ENCODE results near the gene WDR70. TPM values are rescaled to one million over a fixed set of nuclear protein-coding genes. Genes with fewer than 3 reads are reported as not detected.

WDR70 gene
- total and polyA plus RNA-seq, 10 of the 15 experiments (the other 5 are each of a cell fraction or from before 2014, with no cell fraction given): 10.9 to 33.6 (median 29.1) TPM

DNA sequence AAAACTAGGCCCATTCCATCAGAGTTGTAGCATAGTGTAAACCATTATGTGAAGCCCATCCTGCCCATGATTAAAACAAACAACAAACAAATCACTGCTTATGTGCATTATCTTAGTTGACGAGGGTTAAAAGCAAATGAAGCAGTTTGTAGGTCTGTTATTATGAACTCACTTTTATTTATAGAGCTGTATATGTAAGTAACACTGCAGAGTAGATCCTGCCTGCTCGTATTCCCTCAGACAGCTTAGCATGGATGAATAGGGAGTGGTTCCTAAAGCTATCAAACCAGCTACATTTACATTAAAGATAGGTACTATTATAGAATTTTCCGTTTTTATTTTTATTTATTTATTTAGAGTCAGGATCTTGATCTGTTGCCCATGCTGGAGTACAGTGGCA lies 348.1 kb downstream of the WDR70 start:
- CTCF ChIA-PET: interaction anchor here (0.7 to 3.0 kb wide), 2 partner anchors 9 to 10 kb away, joined by 3 to 14 read pairs; no protein-coding TSS in a partner anchor
- no peak for ATAC-seq
- SMC1A ChIA-PET (ENCODE audit: uncharacterized antibody, unreplicated experiment): interaction anchor here (1.0 kb wide), 1 partner anchor 416 kb away, joined by 3 read pairs; no protein-coding TSS in a partner anchor
- FAIRE-seq: no peak
- TF ChIP-seq SUZ12 (IDR thresholded peaks at IDR 0.05; ENCODE audit: unreplicated experiment) (no peak), RUNX3 (IDR thresholded peaks at IDR 0.05; ENCODE audit: low read length) (no peak), CBX5 (IDR thresholded peaks at IDR 0.05; ENCODE audit: low read depth) (no peak)
- RAD21 ChIA-PET (ENCODE audit: unreplicated experiment): interaction anchor here (1.2 kb wide), 2 partner anchors 11 to 13 kb away, joined by 3 to 4 read pairs; no protein-coding TSS in a partner anchor
- POLR2A ChIA-PET: no interaction called here
- no TSS peak for BruUV-seq (replicated peaks)
- no peaks in the 10 kb centered on the region for H3K9me3 ChIP-seq (replicated peaks; ENCODE audit: control insufficient read depth, insufficient read depth, low read length)
- H3K27me3 ChIP-seq (replicated peaks in 1 of 2; ENCODE audit: control insufficient read depth in 2 of 2, insufficient read depth in 2 of 2, low read length in 1 of 2): no peaks in the 10 kb centered on the region
- H3K36me3 ChIP-seq (ENCODE audit: control insufficient read depth in 2 of 2, insufficient read depth in 2 of 2, low read length in 1 of 2): peaks cover 0 to 4% of the 10 kb centered on the region in 2 experiments; a peak in 1 of 4 replicates
- no peak overlapping the region for H3K4me2 ChIP-seq (ENCODE audit: control insufficient read depth, insufficient read depth)
- peaks cover 5% of the 10 kb centered on the region for H3K4me1 ChIP-seq (ENCODE audit: control insufficient read depth, insufficient read depth, low read length)
- no peak overlapping the region for H3K9ac ChIP-seq (ENCODE audit: control insufficient read depth, insufficient read depth, low read length)
- H2AFZ ChIP-seq (ENCODE audit: control insufficient read depth, low read depth, low read length): no peak overlapping the region
- DNase-seq (ENCODE audit: low read depth, low spot score): no peak
- H4K20me1 ChIP-seq (ENCODE audit: control insufficient read depth, insufficient read depth): no peaks in the 10 kb centered on the region
- H3K79me2 ChIP-seq (ENCODE audit: control insufficient read depth, insufficient read depth, low read length): no peaks in the 10 kb centered on the region
- no peak overlapping the region for H3K4me3 ChIP-seq
- WGBS (ENCODE audit: insufficient coverage, insufficient replicate concordance, low lambda C conversion rate, missing lambda C conversion rate): 93% methylated on average over 3 of the region's 3 CpGs
- in situ Hi-C loops (cut with MboI): no loop called here
- no peak overlapping the region for H3K27ac ChIP-seq (ENCODE audit: control insufficient read depth, insufficient read depth)
- intact Hi-C loops (cut with micrococcal nuclease; ENCODE audit: unreplicated experiment): loop anchor here (10.0 kb wide), 1 partner anchor 312 kb away; no protein-coding TSS in a partner anchor

DNA sequence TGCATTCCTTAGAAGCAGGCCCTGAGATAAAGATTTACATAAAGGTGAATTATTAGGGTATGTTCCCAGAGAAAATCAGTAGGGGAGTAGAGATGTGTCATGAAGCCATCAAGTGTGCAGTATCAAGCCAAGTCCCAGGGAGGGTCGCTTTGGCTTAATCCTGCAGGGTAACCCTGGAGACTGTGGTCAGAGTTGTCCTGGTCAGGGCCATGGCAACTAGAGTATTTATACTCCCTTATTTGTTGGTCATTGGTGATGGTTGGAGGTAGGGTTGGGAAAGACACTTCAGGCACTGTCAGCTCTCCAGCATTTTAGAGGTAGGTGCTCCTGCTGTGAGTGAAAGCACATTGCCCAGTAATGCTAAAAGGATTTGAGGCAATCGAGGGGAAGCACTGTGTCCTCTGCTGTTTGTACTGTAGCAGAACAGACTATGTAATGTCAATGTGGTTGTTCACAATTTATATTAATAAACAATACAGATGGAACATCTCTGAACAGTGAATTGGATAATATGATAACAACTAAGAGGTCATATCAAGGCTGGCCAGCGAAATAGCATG lies 351.9 kb downstream of the WDR70 start:
- TF ChIP-seq NBN (IDR thresholded peaks at IDR 0.05) (no peak), POLR2AphosphoS2 (IDR thresholded peaks at IDR 0.05; ENCODE audit: low read depth, low read length) (no peak), EGR1 (IDR thresholded peaks at IDR 0.05; ENCODE audit: borderline replicate concordance in 1 of 2, low read depth in 2 of 2, low read length in 2 of 2) (no peak), NFYB (IDR thresholded peaks at IDR 0.05; ENCODE audit: insufficient read depth, low read depth, low read length) (no peak), CHD2 (IDR thresholded peaks at IDR 0.05; ENCODE audit: borderline replicate concordance, low read depth, low read length) (no peak)
- TF ChIP-seq, protein P1, sequence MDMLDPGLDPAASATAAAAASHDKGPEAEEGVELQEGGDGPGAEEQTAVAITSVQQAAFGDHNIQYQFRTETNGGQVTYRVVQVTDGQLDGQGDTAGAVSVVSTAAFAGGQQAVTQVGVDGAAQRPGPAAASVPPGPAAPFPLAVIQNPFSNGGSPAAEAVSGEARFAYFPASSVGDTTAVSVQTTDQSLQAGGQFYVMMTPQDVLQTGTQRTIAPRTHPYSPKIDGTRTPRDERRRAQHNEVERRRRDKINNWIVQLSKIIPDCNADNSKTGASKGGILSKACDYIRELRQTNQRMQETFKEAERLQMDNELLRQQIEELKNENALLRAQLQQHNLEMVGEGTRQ (IDR thresholded peaks at IDR 0.05; ENCODE audit: borderline replicate concordance, low read depth, low read length): no peak
- TF ChIP-seq, protein P2, sequence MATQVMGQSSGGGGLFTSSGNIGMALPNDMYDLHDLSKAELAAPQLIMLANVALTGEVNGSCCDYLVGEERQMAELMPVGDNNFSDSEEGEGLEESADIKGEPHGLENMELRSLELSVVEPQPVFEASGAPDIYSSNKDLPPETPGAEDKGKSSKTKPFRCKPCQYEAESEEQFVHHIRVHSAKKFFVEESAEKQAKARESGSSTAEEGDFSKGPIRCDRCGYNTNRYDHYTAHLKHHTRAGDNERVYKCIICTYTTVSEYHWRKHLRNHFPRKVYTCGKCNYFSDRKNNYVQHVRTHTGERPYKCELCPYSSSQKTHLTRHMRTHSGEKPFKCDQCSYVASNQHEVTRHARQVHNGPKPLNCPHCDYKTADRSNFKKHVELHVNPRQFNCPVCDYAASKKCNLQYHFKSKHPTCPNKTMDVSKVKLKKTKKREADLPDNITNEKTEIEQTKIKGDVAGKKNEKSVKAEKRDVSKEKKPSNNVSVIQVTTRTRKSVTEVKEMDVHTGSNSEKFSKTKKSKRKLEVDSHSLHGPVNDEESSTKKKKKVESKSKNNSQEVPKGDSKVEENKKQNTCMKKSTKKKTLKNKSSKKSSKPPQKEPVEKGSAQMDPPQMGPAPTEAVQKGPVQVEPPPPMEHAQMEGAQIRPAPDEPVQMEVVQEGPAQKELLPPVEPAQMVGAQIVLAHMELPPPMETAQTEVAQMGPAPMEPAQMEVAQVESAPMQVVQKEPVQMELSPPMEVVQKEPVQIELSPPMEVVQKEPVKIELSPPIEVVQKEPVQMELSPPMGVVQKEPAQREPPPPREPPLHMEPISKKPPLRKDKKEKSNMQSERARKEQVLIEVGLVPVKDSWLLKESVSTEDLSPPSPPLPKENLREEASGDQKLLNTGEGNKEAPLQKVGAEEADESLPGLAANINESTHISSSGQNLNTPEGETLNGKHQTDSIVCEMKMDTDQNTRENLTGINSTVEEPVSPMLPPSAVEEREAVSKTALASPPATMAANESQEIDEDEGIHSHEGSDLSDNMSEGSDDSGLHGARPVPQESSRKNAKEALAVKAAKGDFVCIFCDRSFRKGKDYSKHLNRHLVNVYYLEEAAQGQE (IDR thresholded peaks at IDR 0.05; ENCODE audit: low read depth, low read length): no peak
- TF ChIP-seq, protein P3, sequence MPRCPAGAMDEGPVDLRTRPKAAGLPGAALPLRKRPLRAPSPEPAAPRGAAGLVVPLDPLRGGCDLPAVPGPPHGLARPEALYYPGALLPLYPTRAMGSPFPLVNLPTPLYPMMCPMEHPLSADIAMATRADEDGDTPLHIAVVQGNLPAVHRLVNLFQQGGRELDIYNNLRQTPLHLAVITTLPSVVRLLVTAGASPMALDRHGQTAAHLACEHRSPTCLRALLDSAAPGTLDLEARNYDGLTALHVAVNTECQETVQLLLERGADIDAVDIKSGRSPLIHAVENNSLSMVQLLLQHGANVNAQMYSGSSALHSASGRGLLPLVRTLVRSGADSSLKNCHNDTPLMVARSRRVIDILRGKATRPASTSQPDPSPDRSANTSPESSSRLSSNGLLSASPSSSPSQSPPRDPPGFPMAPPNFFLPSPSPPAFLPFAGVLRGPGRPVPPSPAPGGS (IDR thresholded peaks at IDR 0.05; ENCODE audit: borderline replicate concordance, insufficient read depth, low read depth, low read length, poor library complexity, severe bottlenecking): no peak
- DNase-seq (ENCODE audit: low read depth, low spot score): no peak
- ChIA-PET POLR2A (no interaction called here), SMC1A (ENCODE audit: uncharacterized antibody, unreplicated experiment) (no interaction called here), RAD21 (ENCODE audit: unreplicated experiment) (no interaction called here), CTCF (no interaction called here)
- no peaks in the 10 kb centered on the region for H3K9me3 ChIP-seq (replicated peaks; ENCODE audit: control insufficient read depth, insufficient read depth, low read length)
- peaks cover 1% of the 10 kb centered on the region; the same call in 1 of the 2 replicates for H3K4me1 ChIP-seq (ENCODE audit: control insufficient read depth, insufficient read depth, low read length)
- no peaks in the 10 kb centered on the region for H3K79me2 ChIP-seq (ENCODE audit: control insufficient read depth, insufficient read depth, low read length)
- peaks cover 0 to 4% of the 10 kb centered on the region in 2 experiments; a peak in 1 of 4 replicates for H3K36me3 ChIP-seq (ENCODE audit: control insufficient read depth in 2 of 2, insufficient read depth in 2 of 2, low read length in 1 of 2)
- WGBS (ENCODE audit: insufficient coverage, insufficient replicate concordance, low lambda C conversion rate, missing lambda C conversion rate): 98% methylated on average over 3 of the region's 3 CpGs
- intact Hi-C loops (cut with micrococcal nuclease; ENCODE audit: unreplicated experiment) (no loop called here), in situ Hi-C loops (cut with MboI) (no loop called here)
- H3K9ac ChIP-seq (ENCODE audit: control insufficient read depth, insufficient read depth, low read length): no peak overlapping the region
- H3K27ac ChIP-seq (ENCODE audit: control insufficient read depth, insufficient read depth): no peak overlapping the region
- H2AFZ ChIP-seq (ENCODE audit: control insufficient read depth, low read depth, low read length): no peak overlapping the region
- no peaks in the 10 kb centered on the region for H4K20me1 ChIP-seq (ENCODE audit: control insufficient read depth, insufficient read depth)
- ATAC-seq: no peak
- H3K4me3 ChIP-seq: no peak overlapping the region
- no peak for FAIRE-seq
- H3K4me2 ChIP-seq (ENCODE audit: control insufficient read depth, insufficient read depth): no peak overlapping the region
- H3K27me3 ChIP-seq (replicated peaks in 1 of 2; ENCODE audit: control insufficient read depth in 2 of 2, insufficient read depth in 2 of 2, low read length in 1 of 2): no peaks in the 10 kb centered on the region
- BruUV-seq (replicated peaks): no TSS peak

All from GM12878 (cell line).